Mesenchymal stem cell (in vitro differentiated cells and primary cell): ENCODE results near the gene IL16.

Experiments used
- DNase-seq: peaks from one replicate; pipeline ENCODE4 v3.0.0-alpha.2; 2013
- H2AFZ ChIP-seq: one replicate; pipeline ENCODE4 v1.6.1; 2013; ENCODE audit warnings: low read depth, mild to moderate bottlenecking, control low read depth, inconsistent platforms, low read length, moderate library complexity
- H2AK5ac ChIP-seq: 2 replicates; pipeline ENCODE4 v1.6.1; 2013; ENCODE audit warnings: low read length, moderate library complexity, mild to moderate bottlenecking, inconsistent platforms; ENCODE audit not compliant: severe bottlenecking
- H2BK120ac ChIP-seq: one replicate; pipeline ENCODE4 v1.6.1; 2013; ENCODE audit warnings: low read depth, mild to moderate bottlenecking, inconsistent platforms, low read length, moderate library complexity
- H2BK12ac ChIP-seq, 2 experiments: one replicate each; pipeline ENCODE4 v1.6.1; 2013; ENCODE audit warnings: inconsistent platforms in 2 of 2, low read length in 2 of 2, mild to moderate bottlenecking in 2 of 2, moderate library complexity in 2 of 2, control low read depth in 1 of 2
- H2BK15ac ChIP-seq: one replicate; pipeline ENCODE4 v1.6.1; 2013; ENCODE audit warnings: mild to moderate bottlenecking, low read depth, inconsistent platforms; ENCODE audit not compliant: poor library complexity, severe bottlenecking
- H2BK5ac ChIP-seq: 2 replicates; pipeline ENCODE4 v1.6.1; 2013; ENCODE audit warnings: low read depth, mild to moderate bottlenecking, low read length, control low read depth, inconsistent platforms; ENCODE audit not compliant: poor library complexity, severe bottlenecking
- H3K14ac ChIP-seq, 2 experiments: one replicate each; pipeline ENCODE4 v1.6.1; 2013; ENCODE audit warnings: inconsistent platforms in 2 of 2, low read length in 2 of 2, control low read depth in 1 of 2, mild to moderate bottlenecking in 1 of 2, moderate library complexity in 1 of 2
- H3K18ac ChIP-seq, 2 experiments: one replicate each; pipeline ENCODE4 v1.6.1; 2013; ENCODE audit warnings: inconsistent platforms in 2 of 2, low read length in 2 of 2, control low read depth in 1 of 2, low read depth in 1 of 2, mild to moderate bottlenecking in 1 of 2
- H3K23ac ChIP-seq, 2 experiments: one replicate each; pipeline ENCODE4 v1.6.1; 2013; ENCODE audit warnings: inconsistent platforms in 2 of 2, low read length in 2 of 2, mild to moderate bottlenecking in 2 of 2, moderate library complexity in 2 of 2, control low read depth in 1 of 2
- H3K27ac ChIP-seq: 2 replicates; pipeline ENCODE4 v1.5.1; 2013; ENCODE audit warnings: mild to moderate bottlenecking, moderate library complexity, low read length, control low read depth, inconsistent platforms; ENCODE audit not compliant: poor library complexity, severe bottlenecking
- H3K27me3 ChIP-seq, 2 experiments: 2 replicates each; pipeline versions ENCODE4 v1.6.1 to v1.7.0; 2013; ENCODE audit warnings: low read length in 2 of 2, mild to moderate bottlenecking in 2 of 2, moderate library complexity in 2 of 2, control low read depth in 1 of 2, inconsistent platforms in 1 of 2; ENCODE audit not compliant: control insufficient read depth in 1 of 2, insufficient read depth in 1 of 2
- H3K36me3 ChIP-seq, 2 experiments: 2 replicates each; pipeline versions ENCODE4 v1.6.1 to v1.7.0; 2013; ENCODE audit warnings: low read length in 2 of 2, control low read depth in 1 of 2, inconsistent platforms in 1 of 2, low read depth in 1 of 2, mild to moderate bottlenecking in 1 of 2; ENCODE audit not compliant: insufficient read depth in 2 of 2, control insufficient read depth in 1 of 2
- H3K4ac ChIP-seq, 2 experiments: one replicate each; pipeline ENCODE4 v1.6.1; 2013; ENCODE audit warnings: inconsistent platforms in 2 of 2, low read length in 2 of 2, mild to moderate bottlenecking in 2 of 2, moderate library complexity in 2 of 2, control low read depth in 1 of 2, low read depth in 1 of 2
- H3K4me1 ChIP-seq: 2 replicates; pipeline ENCODE4 v1.6.1; 2013; ENCODE audit warnings: low read depth, low read length, control low read depth; ENCODE audit not compliant: control insufficient read depth, insufficient read depth
- H3K4me2 ChIP-seq: 2 replicates; pipeline ENCODE4 v1.6.1; 2013; ENCODE audit warnings: low read length, mild to moderate bottlenecking, inconsistent platforms; ENCODE audit not compliant: poor library complexity, severe bottlenecking
- H3K4me3 ChIP-seq, 2 experiments: 2 replicates each; pipeline versions ENCODE4 v1.5.1 to v1.7.0; 2013; ENCODE audit warnings: low read length in 2 of 2, mild to moderate bottlenecking in 2 of 2, control low read depth in 1 of 2, low read depth in 1 of 2; ENCODE audit not compliant: insufficient read depth in 1 of 2
- H3K79me1 ChIP-seq: replicated peaks from 2 replicates; pipeline ENCODE4 v1.6.1; 2013; ENCODE audit warnings: mild to moderate bottlenecking, control low read depth, low read length, inconsistent platforms; ENCODE audit not compliant: poor library complexity, severe bottlenecking
- H3K9ac ChIP-seq: 2 replicates; pipeline ENCODE4 v1.7.0; 2013; ENCODE audit warnings: mild to moderate bottlenecking, low read length, moderate library complexity
- H3K9me3 ChIP-seq: 2 replicates; pipeline ENCODE4 v1.7.0; 2013; ENCODE audit warnings: mild to moderate bottlenecking, low read length; ENCODE audit not compliant: control insufficient read depth
- H4K8ac ChIP-seq: one replicate; pipeline ENCODE4 v1.6.1; 2013; ENCODE audit warnings: inconsistent platforms, mild to moderate bottlenecking, low read length, moderate library complexity
- H4K91ac ChIP-seq: one replicate; pipeline ENCODE4 v1.6.1; 2013; ENCODE audit warnings: mild to moderate bottlenecking, low read length, inconsistent platforms
- WGBS: methylation state at CpG from one replicate; pipeline ENCODE4 v1.1.7; 2013; ENCODE audit warnings: mixed read lengths; 5-methylcytosine and 5-hydroxymethylcytosine counted together

IL16 gene

DNA sequence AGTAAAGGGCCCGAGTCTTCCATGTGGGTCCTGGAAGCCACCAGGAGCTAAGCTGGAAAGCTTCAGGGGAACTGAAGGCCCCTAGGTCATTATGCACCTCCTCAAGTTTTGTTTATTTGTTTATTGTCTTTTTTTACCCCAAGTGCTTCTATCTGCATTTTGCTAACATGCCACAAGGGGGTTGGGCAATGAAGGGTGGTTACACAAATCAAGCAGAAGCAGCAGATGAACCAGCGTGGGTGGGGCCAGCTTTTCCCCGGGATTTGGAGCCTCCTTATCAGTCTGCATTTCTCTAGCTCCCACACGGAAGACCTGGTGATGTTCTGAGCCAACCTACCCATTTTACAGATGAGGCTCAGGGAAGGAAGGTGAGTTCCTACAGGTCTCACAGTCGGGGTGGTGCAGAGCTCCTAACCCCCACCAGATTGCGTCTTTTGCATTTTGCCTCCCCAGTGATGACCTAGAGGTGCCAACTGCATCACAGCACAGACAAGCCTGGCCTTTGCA is 160.6 kb downstream of the IL16 start:
- Histone ChIP-seq H3K4me2 (no peak overlapping the region), H3K27me3 (peaks cover 14 to 19% of the 10 kb centered on the region in 2 experiments), H3K4me1 (no peaks in the 10 kb centered on the region), H3K27ac (no peak overlapping the region), H2AK5ac (no peak overlapping the region), H3K36me3 (no peaks in the 10 kb centered on the region), H3K9me3 (no peaks in the 10 kb centered on the region), H3K79me1 (no peaks in the 10 kb centered on the region), H2BK12ac (no peak overlapping the region), H3K4me3 (no peak overlapping the region), H3K18ac (no peak overlapping the region), H2AFZ (no peak overlapping the region), H2BK120ac (no peak overlapping the region), H2BK15ac (no peak overlapping the region), H3K4ac (no peak overlapping the region), H3K14ac (no peak overlapping the region), H4K91ac (no peak overlapping the region), H2BK5ac (no peak overlapping the region), H4K8ac (no peak overlapping the region), H3K23ac (no peak overlapping the region), H3K9ac (no peak overlapping the region)
- no peak for DNase-seq
- WGBS: 79% methylated on average over 6 of the region's 6 CpGs

DNA sequence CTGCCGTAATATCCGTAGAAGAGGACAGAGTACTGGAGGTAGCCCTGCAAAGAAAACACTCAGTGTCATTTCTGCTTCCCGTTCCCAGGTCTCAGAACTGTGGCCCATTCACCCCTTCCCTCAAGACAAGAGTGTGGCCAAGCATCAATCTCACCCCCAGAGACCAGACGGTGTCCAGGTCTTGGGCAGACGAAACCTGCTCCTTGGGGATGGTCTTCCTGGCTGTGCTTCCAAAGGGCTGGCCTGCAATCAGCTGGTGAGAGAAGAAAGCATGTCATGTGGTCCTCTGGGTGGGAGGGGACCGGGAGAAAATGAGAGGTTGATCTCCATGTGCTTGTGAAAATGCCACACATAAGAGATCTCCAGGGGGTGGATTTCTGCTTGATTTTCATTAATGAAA is 161.6 kb downstream of the IL16 start:
- 85% methylated on average over 6 of the region's 6 CpGs for WGBS
- H2AFZ ChIP-seq: no peak overlapping the region
- H3K4me2 ChIP-seq: no peak overlapping the region
- H2BK5ac ChIP-seq: no peak overlapping the region
- no peaks in the 10 kb centered on the region for H3K79me1 ChIP-seq
- H2BK12ac ChIP-seq: no peak overlapping the region
- H3K9me3 ChIP-seq: no peaks in the 10 kb centered on the region
- H3K14ac ChIP-seq: no peak overlapping the region
- no peaks in the 10 kb centered on the region for H3K36me3 ChIP-seq
- H2BK120ac ChIP-seq: no peak overlapping the region
- H2BK15ac ChIP-seq: no peak overlapping the region
- no peak overlapping the region for H4K91ac ChIP-seq
- no peak overlapping the region for H3K18ac ChIP-seq
- no peak overlapping the region for H3K4me3 ChIP-seq
- no peak overlapping the region for H3K4ac ChIP-seq
- H3K4me1 ChIP-seq: no peaks in the 10 kb centered on the region
- no peak overlapping the region for H4K8ac ChIP-seq
- H3K27ac ChIP-seq: no peak overlapping the region
- H2AK5ac ChIP-seq: no peak overlapping the region
- H3K9ac ChIP-seq: no peak overlapping the region
- H3K27me3 ChIP-seq: peaks cover 14 to 19% of the 10 kb centered on the region in 2 experiments
- H3K23ac ChIP-seq: no peak overlapping the region
- DNase-seq: no peak

DNA sequence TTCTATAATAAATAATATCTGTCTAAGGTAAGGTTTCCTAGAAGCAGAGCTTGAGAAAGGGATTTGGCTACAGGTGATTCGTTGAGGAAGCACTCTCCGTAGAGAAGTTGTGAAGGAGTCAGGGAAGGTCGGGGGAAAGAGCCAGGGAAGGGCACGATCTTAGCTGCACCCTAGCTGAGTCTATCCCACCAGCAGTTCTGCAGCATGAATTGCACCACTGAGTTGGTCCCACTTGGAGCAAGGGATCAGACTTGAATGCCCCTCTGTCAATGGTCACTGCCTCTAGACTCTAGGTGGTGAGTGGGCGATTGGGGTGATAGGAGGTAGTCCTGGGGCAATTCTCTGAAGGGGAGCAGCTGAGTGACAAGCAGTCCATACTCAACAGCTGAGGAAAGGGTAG is 163.8 kb downstream of the IL16 start:
- Histone ChIP-seq H3K4ac (no peak overlapping the region), H3K36me3 (no peaks in the 10 kb centered on the region), H4K8ac (no peak overlapping the region), H2BK120ac (no peak overlapping the region), H2BK12ac (no peak overlapping the region), H4K91ac (no peak overlapping the region), H3K9ac (no peak overlapping the region), H3K14ac (no peak overlapping the region), H2AK5ac (no peak overlapping the region), H3K79me1 (no peaks in the 10 kb centered on the region), H3K9me3 (no peaks in the 10 kb centered on the region), H3K27ac (no peak overlapping the region), H3K27me3 (peaks cover 10% of the 10 kb centered on the region in 2 experiments), H3K4me2 (no peak overlapping the region), H2BK5ac (no peak overlapping the region), H3K18ac (no peak overlapping the region), H2BK15ac (no peak overlapping the region), H3K4me1 (no peaks in the 10 kb centered on the region), H3K23ac (no peak overlapping the region), H2AFZ (no peak overlapping the region), H3K4me3 (no peak overlapping the region)
- no peak for DNase-seq
- WGBS: 65% methylated on average over 5 of the region's 5 CpGs

DNA sequence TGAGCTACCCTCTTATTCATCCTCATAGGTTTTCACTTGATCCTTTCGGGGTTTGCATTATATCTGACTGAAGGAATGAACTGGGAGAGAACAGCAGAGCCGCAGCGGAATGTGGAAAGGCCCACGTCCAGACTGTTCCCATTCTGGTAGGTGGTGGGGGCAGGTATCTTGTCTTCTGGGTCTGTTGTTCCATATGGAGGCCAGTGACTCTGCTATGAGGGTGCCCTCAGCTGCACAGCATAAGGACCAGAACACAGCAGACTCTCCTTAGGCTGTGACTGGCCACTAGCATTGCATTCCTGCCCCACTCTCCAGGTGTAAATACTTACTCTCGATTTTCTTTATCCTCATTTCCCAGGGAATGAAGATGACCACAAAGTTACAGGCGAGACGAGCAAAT is 165.2 kb downstream of the IL16 start:
- H3K36me3 ChIP-seq: no peaks in the 10 kb centered on the region
- H4K91ac ChIP-seq: no peak overlapping the region
- no peak overlapping the region for H2AFZ ChIP-seq
- no peaks in the 10 kb centered on the region for H3K79me1 ChIP-seq
- H2BK5ac ChIP-seq: no peak overlapping the region
- no peak overlapping the region for H3K23ac ChIP-seq
- H3K27ac ChIP-seq: no peak overlapping the region
- no peak overlapping the region for H2BK15ac ChIP-seq
- no peak overlapping the region for H2BK120ac ChIP-seq
- no peaks in the 10 kb centered on the region for H3K9me3 ChIP-seq
- H3K4ac ChIP-seq: no peak overlapping the region
- H3K4me2 ChIP-seq: no peak overlapping the region
- H3K4me3 ChIP-seq: no peak overlapping the region
- 96% methylated on average over 7 of the region's 7 CpGs for WGBS
- no peak overlapping the region for H3K14ac ChIP-seq
- H3K18ac ChIP-seq: no peak overlapping the region
- H3K27me3 ChIP-seq: peaks cover 0 to 7% of the 10 kb centered on the region in 2 experiments
- no peak overlapping the region for H4K8ac ChIP-seq
- no peaks in the 10 kb centered on the region for H3K4me1 ChIP-seq
- H2AK5ac ChIP-seq: no peak overlapping the region
- no peak overlapping the region for H2BK12ac ChIP-seq
- no peak overlapping the region for H3K9ac ChIP-seq
- DNase-seq: no peak
